Measurements from ENCODE around the gene CABP7. TPM values are rescaled to one million over a fixed set of nuclear protein-coding genes. Genes with fewer than 3 reads are reported as not detected.

The CABP7 gene
- total and polyA plus RNA-seq, 2 of the 13 experiments (the other 11 are each of a cell fraction or from before 2014, with no cell fraction given), result 0.08 TPM; not detected in 1

GRCh38 chr22:29716814-29717545 lies 2.8 kb upstream of the CABP7 start (continued):
- no peak for TF ChIP-seq RERE (CRISPR knock-in tag; IDR thresholded peaks at IDR 0.05; ENCODE audit: low read depth)
- TF ChIP-seq KIAA2018 (CRISPR knock-in tag; IDR thresholded peaks at IDR 0.05; ENCODE audit: borderline replicate concordance), result no peak
- TF ChIP-seq IRF2 (CRISPR knock-in tag; IDR thresholded peaks at IDR 0.05), result peak; percentile 81
- TF ChIP-seq MIXL1 (CRISPR knock-in tag; IDR thresholded peaks at IDR 0.05), result peak; percentile 89
- peak; percentile 61 for TF ChIP-seq GATAD2A (CRISPR knock-in tag; IDR thresholded peaks at IDR 0.05)
- no peak for TF ChIP-seq MBD4 (IDR thresholded peaks at IDR 0.05; ENCODE audit: borderline replicate concordance, low read length)
- TF ChIP-seq ATF7 (IDR thresholded peaks at IDR 0.05), result no peak
- TF ChIP-seq ATF7 (CRISPR knock-in tag; IDR thresholded peaks at IDR 0.05), result no peak
- TF ChIP-seq CEBPG (CRISPR knock-in tag; IDR thresholded peaks at IDR 0.05), result peak; percentile 43; the same call in 1 of the 2 replicates
- TF ChIP-seq ZNF777 (CRISPR knock-in tag; IDR thresholded peaks at IDR 0.05), result 0 out of 2 replicates have a peak, but pooled peaks have one; percentile 45
- no peak for TF ChIP-seq AGO2 (optimal IDR thresholded peaks at IDR 0.05; ENCODE audit: low read depth, low read length)
- 0 out of 2 replicates have a peak, but pooled peaks have one; percentile 62 for TF ChIP-seq SIX4 (CRISPR knock-in tag; IDR thresholded peaks at IDR 0.05)
- no peak for TF ChIP-seq POGZ (CRISPR knock-in tag; IDR thresholded peaks at IDR 0.05)
- TF ChIP-seq ZNF792 (CRISPR knock-in tag; IDR thresholded peaks at IDR 0.05), result peak; percentile 91
